NT2/D1 (cell line): ENCODE measurements around the gene CADPS2.

Experiments
- SUZ12 ChIP-seq: IDR thresholded peaks from 2 replicates; pipeline ENCODE4 v1.6.1; 2011; ENCODE audit not compliant: insufficient read length, insufficient read depth; ENCODE audit errors: extremely low read depth
- YY1 ChIP-seq: IDR thresholded peaks from 2 replicates; pipeline ENCODE4 v1.6.1; 2011; ENCODE audit not compliant: insufficient read length, insufficient read depth

DNA sequence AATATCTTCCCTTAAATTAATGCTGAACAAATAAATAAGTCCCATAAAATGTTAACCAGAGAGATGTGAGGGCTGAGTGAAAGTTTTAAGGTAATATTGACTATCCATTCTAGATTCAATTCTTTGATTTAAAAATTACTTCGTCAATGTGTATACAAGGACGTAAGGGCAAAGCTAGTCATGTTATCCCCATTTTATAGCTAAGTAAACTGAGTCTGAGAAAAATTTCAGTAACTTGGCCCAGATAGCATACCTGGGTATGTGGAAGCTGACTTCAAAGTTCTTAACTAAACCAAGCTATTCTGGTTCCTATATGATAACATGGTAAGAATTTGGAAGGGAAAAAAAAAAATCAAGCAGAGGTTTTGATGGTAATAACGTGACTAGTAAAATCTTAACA lies 72.4 kb downstream of the CADPS2 start:
- TF ChIP-seq YY1 (no peak), SUZ12 (no peak)
